ENCODE results near the gene MATK.
"Not testable (repeated sequence)": the region's sequence is repeated elsewhere in the genome, so short reads cannot be mapped to it uniquely, and the experiment has no call there.

MATK gene

GRCh38 chr19:3768748-3769099, 17.5 kb downstream of the MATK start:
- H3K4me3 ChIP-seq (ENCODE audit: low read depth, low read length), result no peak overlapping the region
- no peak for DNase-seq (ENCODE audit: low read depth)
- no peak for TF ChIP-seq CTCF (conservative IDR thresholded peaks at IDR 0.05; ENCODE audit: low read depth, low read length)

- DNase-seq (ENCODE audit: low read depth), result no peak
- H3K4me3 ChIP-seq (ENCODE audit: low read depth, low read length), result no peak overlapping the region
- TF ChIP-seq CTCF (conservative IDR thresholded peaks at IDR 0.05; ENCODE audit: low read depth, low read length), result no peak
Observed at GRCh38 chr19:3768015-3768747, 18.0 kb downstream of the MATK start.

- no peak for TF ChIP-seq CTCF (conservative IDR thresholded peaks at IDR 0.05; ENCODE audit: low read depth, low read length)
- H3K4me3 ChIP-seq (ENCODE audit: low read depth, low read length), result no peak overlapping the region
- no peak for DNase-seq (ENCODE audit: low read depth)
Observed at GRCh38 chr19:3767050-3767449, 19.1 kb downstream of the MATK start.

GRCh38 chr19:3766520-3766919, 19.7 kb downstream of the MATK start:
- no peak for DNase-seq (ENCODE audit: low read depth)
- TF ChIP-seq CTCF (conservative IDR thresholded peaks at IDR 0.05; ENCODE audit: low read depth, low read length), result no peak
- no peak overlapping the region for H3K4me3 ChIP-seq (ENCODE audit: low read depth, low read length)

GRCh38 chr19:3765757-3766156, 20.4 kb downstream of the MATK start:
- peak; percentile 39 for DNase-seq (ENCODE audit: low read depth)

GRCh38 chr19:3765121-3765520, 21.1 kb downstream of the MATK start:
- no peak for TF ChIP-seq CTCF (conservative IDR thresholded peaks at IDR 0.05; ENCODE audit: low read depth, low read length)
- DNase-seq (ENCODE audit: low read depth), result no peak

More at GRCh38 chr19:3765757-3766156, 20.4 kb downstream of the MATK start:
- not testable (repeated sequence) for H3K4me3 ChIP-seq (ENCODE audit: low read depth, low read length)

GRCh38 chr19:3762501-3763459, 23.4 kb downstream of the MATK start, which contains the start of gene MRPL54:
MRPL54 (plus strand) TSS chr19:3762682; CDS start chr19:3762701, 19 bp downstream.
- TF ChIP-seq CTCF (conservative IDR thresholded peaks at IDR 0.05; ENCODE audit: low read depth, low read length), result no peak
- peak; percentile 100 for DNase-seq (ENCODE audit: low read depth)
- H3K4me3 ChIP-seq (ENCODE audit: low read depth, low read length), result peak within 1 kb of the TSS; percentile 99

More at GRCh38 chr19:3765121-3765520, 21.1 kb downstream of the MATK start:
- no peak overlapping the region for H3K4me3 ChIP-seq (ENCODE audit: low read depth, low read length)

All from choroid plexus epithelial cell (primary cell).